ENCODE measurements around the gene FMO3. TPM values are rescaled to one million over a fixed set of nuclear protein-coding genes. Genes with fewer than 3 reads are reported as not detected.

Gene FMO3
- polyA plus RNA-seq, 1 donor (not counting 4 experiments of a cell fraction or from before 2014, with no cell fraction given) = not detected

- Histone ChIP-seq H3K79me2 (ENCODE audit: control insufficient read depth, insufficient read depth, low read length) (no peaks in the 10 kb centered on the region), H3K9me3 (ENCODE audit: control insufficient read depth, low read depth, low read length) (no peaks in the 10 kb centered on the region), H3K4me3 (ENCODE audit: control insufficient read depth in 2 of 3, extremely low read depth in 1 of 3, insufficient read depth in 2 of 3, low read depth in 1 of 3, low read length in 3 of 3) (no peak overlapping the region), H4K20me1 (ENCODE audit: control insufficient read depth, extremely low read depth, insufficient read depth, low read length) (no peaks in the 10 kb centered on the region), H2AFZ (ENCODE audit: control insufficient read depth, low read length) (no peak overlapping the region), H3K9ac (ENCODE audit: control insufficient read depth, extremely low read depth, insufficient read depth, low read length) (no peak overlapping the region), H3K27me3 (ENCODE audit: control insufficient read depth, extremely low read depth, insufficient read depth, low read length) (no peaks in the 10 kb centered on the region), H3K36me3 (ENCODE audit: control insufficient read depth in 2 of 2, extremely low read depth in 1 of 2, insufficient read depth in 2 of 2, low read length in 2 of 2) (no peaks in the 10 kb centered on the region), H3K4me2 (ENCODE audit: control insufficient read depth, extremely low read depth, insufficient read depth, low read depth, low read length) (no peak overlapping the region), H3K27ac (ENCODE audit: control insufficient read depth, insufficient read depth, low read length) (no peak overlapping the region), H3K4me1 (ENCODE audit: control insufficient read depth, extremely low read depth, insufficient read depth, low read length) (peaks cover 4% of the 10 kb centered on the region), H3K9me1 (ENCODE audit: control insufficient read depth, extremely low read depth, insufficient read depth, low read length) (no peaks in the 10 kb centered on the region)
- FAIRE-seq (no peak), DNase-seq (ENCODE audit: low read depth, low spot score) (no peak)
- dilution Hi-C loops (cut with MboI; ENCODE audit: extremely low pct_ligation_motif_present, low sequenced_read_pairs) = no loop called here
- TF ChIP-seq EZH2 (IDR thresholded peaks at IDR 0.05; ENCODE audit: low read length) = no peak
- TF ChIP-seq CTCF (optimal IDR thresholded peaks at IDR 0.05 in 1 of 3, IDR thresholded peaks at IDR 0.05 in 1 of 3, conservative IDR thresholded peaks at IDR 0.05 in 1 of 3; ENCODE audit: extremely low read depth in 1 of 3, insufficient read depth in 2 of 3, low read length in 3 of 3) = no peak
Measured at GRCh38 chr1:171127501-171127900, 36.8 kb downstream of the FMO3 start.

GRCh38 chr1:171128463-171128862 is 37.8 kb downstream of the FMO3 start:
- no peak overlapping the region for H3K9ac ChIP-seq (ENCODE audit: control insufficient read depth, extremely low read depth, insufficient read depth, low read length)
- no peak for DNase-seq (ENCODE audit: low read depth, low spot score)
- TF ChIP-seq CTCF (optimal IDR thresholded peaks at IDR 0.05 in 1 of 3, IDR thresholded peaks at IDR 0.05 in 1 of 3, conservative IDR thresholded peaks at IDR 0.05 in 1 of 3; ENCODE audit: extremely low read depth in 1 of 3, insufficient read depth in 2 of 3, low read length in 3 of 3) (no peak), EZH2 (IDR thresholded peaks at IDR 0.05; ENCODE audit: low read length) (no peak)
- no peaks in the 10 kb centered on the region for H3K27me3 ChIP-seq (ENCODE audit: control insufficient read depth, extremely low read depth, insufficient read depth, low read length)
- H3K27ac ChIP-seq (ENCODE audit: control insufficient read depth, insufficient read depth, low read length) = no peak overlapping the region
- H4K20me1 ChIP-seq (ENCODE audit: control insufficient read depth, extremely low read depth, insufficient read depth, low read length) = no peaks in the 10 kb centered on the region
- no peaks in the 10 kb centered on the region for H3K9me3 ChIP-seq (ENCODE audit: control insufficient read depth, low read depth, low read length)
- no peaks in the 10 kb centered on the region for H3K79me2 ChIP-seq (ENCODE audit: control insufficient read depth, insufficient read depth, low read length)
- no peak overlapping the region for H3K4me3 ChIP-seq (ENCODE audit: control insufficient read depth in 2 of 3, extremely low read depth in 1 of 3, insufficient read depth in 2 of 3, low read depth in 1 of 3, low read length in 3 of 3)
- no peaks in the 10 kb centered on the region for H3K9me1 ChIP-seq (ENCODE audit: control insufficient read depth, extremely low read depth, insufficient read depth, low read length)
- H3K36me3 ChIP-seq (ENCODE audit: control insufficient read depth in 2 of 2, extremely low read depth in 1 of 2, insufficient read depth in 2 of 2, low read length in 2 of 2) = no peaks in the 10 kb centered on the region
- H3K4me2 ChIP-seq (ENCODE audit: control insufficient read depth, extremely low read depth, insufficient read depth, low read depth, low read length) = no peak overlapping the region
- dilution Hi-C loops (cut with MboI; ENCODE audit: extremely low pct_ligation_motif_present, low sequenced_read_pairs) = no loop called here
- H3K4me1 ChIP-seq (ENCODE audit: control insufficient read depth, extremely low read depth, insufficient read depth, low read length) = peaks cover 4% of the 10 kb centered on the region
- H2AFZ ChIP-seq (ENCODE audit: control insufficient read depth, low read length) = no peak overlapping the region
- no peak for FAIRE-seq

Measured in keratinocyte (primary cell).